ENCODE measurements around the gene CUBN.

CUBN gene

DNA sequence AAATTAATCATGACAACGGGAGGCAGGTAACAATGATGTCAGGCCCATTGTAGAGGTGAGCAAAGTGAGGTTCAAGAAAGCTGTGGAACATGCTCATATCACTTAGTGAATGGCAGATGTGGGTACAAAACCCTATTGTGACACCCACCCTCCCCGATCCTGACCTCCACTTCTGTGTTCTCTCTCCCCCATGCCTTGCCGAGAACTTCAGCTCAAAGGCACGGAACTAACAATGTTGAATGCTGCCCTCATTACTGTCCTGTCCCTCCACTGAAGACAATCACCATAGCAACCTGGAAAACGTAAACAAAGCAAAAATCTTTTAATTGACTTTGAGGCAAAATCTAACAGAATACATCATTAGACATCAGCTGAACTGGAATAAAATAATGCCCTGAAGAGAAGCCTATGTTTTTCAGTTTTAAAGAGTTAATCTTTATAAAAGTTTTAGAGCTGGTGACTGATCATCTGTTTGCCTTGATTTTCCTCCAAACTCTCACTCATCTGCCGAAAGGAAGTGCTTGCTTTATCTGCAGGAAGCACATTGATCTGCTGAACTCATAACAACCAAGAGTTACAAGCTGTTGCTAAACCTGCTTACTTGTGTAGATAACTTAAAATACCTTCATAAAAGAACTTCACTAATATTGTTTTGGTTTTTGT, 133.6 kb downstream of the CUBN start:
- FAIRE-seq (no peak), DNase-seq (ENCODE audit: insufficient read length, low spot score) (no peak)

DNA sequence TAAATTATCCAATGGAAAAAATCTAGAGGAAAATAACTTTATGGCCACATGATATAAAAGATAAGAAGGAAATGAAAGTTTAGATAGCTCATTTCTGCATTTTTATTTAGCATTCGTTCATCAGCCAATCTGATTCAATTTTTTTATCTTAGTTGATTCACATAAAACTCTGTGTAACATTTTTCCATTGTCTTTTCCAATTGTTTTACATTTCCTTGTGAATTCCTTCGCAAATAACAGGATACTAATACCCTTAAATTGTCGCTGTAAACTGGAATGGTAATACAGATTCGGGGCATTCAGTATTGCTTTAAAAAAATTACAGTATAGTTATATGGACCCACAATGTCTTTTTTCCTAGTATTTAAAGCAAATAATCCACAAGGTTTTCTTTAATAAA, 136.4 kb downstream of the CUBN start:
- no peak for FAIRE-seq
- no peak for DNase-seq (ENCODE audit: insufficient read length, low spot score)

DNA sequence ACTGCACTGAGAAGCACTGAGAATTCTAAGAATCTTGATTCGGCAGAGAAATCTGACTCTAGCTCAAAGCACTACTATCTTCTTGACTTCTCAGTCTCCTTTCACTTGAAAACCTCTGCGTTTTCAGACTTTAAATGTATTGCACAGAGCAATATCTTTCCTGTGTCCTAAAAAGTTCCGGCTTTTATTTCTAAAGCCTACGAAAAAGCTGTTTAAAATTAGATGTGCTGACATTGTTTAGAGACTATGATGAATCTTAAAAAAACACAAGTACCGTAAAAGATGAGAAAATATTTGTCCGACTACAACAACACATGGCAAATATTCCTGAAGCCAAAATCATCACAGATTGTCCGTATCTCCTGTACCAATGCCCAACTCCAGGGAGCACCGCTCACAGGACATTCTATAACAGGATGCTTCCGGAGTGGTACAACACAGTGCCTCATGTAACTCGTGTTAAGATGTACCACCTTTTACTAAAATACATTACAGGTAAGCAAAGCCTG, 136.9 kb downstream of the CUBN start:
- FAIRE-seq = no peak
- no peak for DNase-seq (ENCODE audit: insufficient read length, low spot score)

DNA sequence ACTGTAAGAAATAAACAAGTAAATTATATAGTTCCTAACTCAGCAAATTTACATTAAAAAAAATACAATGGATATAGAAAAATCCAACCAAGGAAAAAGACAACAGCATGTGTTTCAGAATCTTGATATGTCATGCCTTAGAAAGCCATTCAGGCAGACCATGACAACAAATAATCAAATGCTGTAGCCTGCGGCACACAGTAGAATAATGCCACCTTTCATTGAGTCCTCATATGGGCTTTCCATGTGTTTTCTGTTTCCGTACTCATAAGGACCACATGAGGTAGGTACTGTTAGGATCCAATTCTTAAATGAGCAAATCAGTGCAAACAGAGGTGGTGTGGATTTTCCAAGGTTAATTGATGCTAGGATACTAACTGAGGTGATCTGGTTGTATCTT, 138.6 kb downstream of the CUBN start:
- DNase-seq (ENCODE audit: insufficient read length, low spot score) (no peak), FAIRE-seq (no peak)

DNA sequence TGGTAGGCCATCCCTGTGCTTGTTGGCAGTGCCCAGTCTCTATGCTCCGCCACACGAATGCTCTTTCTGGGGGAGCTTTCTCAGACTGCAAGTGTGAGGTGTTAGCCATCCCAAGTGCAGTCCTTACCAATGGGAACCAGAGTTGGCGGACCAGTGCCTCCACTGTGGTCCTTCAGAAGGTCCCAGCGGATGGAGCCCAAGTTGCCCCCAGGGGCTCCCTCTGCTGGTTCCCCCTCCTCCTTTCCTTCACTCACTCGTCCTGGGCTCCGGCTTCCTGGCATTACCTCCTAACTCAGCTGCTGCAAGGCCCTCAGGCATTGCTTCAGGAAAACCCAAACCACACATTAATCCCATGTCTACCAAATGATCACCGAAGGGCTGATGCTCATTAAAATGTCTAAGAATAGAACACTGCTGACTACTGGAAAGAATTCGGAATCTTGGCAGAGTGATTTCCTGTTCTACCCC, 139.8 kb downstream of the CUBN start:
- DNase-seq (ENCODE audit: insufficient read length, low spot score) = no peak

DNA sequence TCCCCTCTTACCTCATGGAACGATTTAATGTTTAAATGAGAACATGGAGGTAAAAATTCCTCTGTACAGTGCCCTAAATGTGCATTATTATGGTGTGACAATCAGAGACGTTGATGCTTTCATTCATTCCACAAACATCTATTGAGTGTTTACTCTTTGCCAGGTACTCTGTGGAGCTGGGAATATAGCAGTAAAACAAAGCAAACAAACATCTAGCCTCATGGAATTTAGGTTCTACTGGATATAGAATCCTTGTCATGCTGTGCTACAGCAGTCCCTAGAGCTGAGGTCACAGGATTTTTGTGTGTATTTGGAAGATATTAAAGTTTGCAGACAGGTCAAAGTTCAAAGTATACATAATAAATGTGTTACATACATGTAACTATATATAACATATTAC, 140.7 kb downstream of the CUBN start:
- no peak for FAIRE-seq
- DNase-seq (ENCODE audit: insufficient read length, low spot score) = no peak

More for the DNA sequence above, 139.8 kb downstream of the CUBN start:
- no peak for FAIRE-seq

DNA sequence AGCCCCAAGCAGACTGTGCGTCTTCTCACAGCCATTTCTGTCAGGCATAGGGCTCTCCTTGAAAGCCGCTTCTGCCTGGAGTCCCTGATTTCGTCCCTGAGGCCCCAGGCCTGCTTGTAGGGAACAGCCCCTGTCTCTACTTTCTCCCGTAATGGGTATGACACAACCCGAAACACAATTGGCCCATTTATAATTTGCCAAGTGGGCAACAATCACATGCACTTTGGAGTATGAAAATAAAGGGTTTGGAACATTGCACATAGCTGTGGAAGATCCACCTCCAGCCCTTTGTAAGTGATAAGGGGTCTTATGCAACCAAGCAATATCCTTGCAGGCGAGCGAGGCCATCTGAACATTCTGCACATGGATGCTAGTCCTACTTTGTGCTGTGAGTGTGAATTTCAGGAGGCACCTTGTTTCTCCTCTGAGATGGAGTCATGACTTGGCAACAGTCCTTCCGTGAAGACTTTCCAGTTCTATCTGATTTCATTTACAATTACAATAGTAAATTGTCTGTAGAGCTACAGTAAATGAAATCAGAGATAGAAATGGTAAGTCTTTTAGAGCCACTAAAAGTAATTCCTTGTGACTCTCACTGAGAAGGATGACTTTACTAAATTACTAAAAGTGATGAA, 141.5 kb downstream of the CUBN start:
- no peak for DNase-seq (ENCODE audit: insufficient read length, low spot score)
- FAIRE-seq = no peak

DNA sequence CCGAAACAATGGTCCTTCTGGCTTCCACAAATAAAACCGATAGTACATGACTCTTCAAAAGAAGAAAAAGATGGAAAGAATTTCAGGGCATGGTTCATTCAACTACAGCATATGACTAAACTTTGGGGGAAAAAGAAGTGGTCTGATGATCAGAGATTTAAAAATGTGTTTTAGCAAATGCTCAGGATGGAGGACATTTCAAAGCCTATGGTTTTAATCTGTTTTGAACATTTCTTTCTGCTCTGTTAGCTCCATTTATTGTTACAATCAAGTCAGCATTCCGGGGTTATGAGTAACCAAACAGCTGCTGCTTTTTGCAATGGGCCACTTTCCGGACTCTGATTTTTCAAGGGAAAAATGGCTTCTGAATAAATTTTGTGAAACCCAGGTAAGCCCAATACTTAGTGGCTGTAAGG, 142.4 kb downstream of the CUBN start:
- DNase-seq (ENCODE audit: insufficient read length, low spot score) = no peak
- no peak for FAIRE-seq

DNA sequence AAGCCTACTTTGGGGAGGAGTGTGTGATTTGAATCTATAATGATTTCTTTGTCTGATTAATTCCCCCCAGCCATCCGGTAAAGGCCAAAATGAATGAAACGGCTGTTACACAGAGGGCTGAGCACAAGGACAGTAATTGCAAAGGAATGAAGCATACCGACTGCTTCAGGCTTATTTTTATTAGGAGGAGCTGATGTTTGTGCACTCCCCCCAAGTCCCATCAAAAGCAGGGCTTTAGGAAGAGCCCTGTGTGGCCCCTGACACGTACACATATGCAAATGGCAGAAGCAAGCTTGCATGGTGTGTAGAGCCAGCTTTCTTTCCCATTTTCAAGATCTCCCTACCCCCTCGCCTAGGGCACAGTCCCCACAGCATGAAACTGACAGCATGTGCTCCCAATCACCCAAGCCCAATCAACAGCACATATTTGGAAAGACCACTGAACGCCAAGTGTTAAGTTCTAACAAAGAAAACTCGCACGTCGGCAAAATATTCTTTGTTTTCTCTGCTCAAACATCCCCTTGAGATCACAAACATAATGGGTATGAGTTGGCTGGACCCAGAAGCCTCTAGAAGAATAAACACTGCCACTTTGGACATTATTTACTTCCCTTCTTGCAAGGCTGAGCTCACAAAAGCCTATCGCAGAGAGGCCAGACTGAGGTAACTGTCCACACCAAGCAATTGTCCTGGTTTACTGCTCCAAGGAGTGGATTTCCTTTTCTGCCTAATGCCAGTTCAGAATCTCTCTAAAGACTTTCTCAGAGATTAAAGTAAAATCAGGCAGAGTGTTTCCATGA, 143.0 kb downstream of the CUBN start:
- FAIRE-seq (no peak), DNase-seq (ENCODE audit: insufficient read length, low spot score) (no peak)

DNA sequence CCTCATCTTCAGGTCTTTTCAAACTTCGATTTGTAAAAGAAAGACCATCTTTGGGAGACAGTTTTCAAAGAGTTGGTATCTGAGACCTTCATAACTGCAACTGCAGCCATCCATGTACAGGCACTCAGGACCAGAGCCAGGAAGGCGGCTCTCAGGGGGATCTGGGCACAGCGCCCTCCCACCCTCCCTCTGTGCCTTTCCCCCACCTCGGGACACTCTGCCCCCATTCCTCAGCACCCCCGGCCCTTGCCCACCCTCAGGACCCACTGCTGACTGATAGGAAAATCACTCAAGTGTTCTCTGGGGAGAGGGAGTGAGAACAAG, 143.6 kb downstream of the CUBN start:
- DNase-seq (ENCODE audit: insufficient read length, low spot score) (no peak), FAIRE-seq (no peak)

DNA sequence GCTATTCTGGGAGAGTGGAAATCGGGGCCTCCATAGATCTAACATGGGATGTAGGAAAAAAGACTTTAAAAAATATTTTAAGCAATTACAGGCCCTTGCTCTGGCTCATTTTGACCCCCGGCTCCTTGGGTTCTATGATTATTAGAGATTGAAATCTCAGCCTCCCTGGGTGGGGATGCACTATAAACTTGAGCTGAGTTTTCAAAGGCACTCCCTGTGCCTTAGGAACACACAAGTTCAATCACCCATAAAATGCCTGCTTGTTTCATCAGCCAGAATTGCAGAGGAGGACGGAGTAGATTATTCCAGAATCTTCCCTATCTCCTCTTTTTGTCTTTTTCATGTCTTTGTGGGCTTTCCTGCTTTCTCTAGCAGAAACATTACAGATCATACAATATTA, 145.4 kb downstream of the CUBN start:
- no peak for DNase-seq (ENCODE audit: insufficient read length, low spot score)
- FAIRE-seq = no peak

DNA sequence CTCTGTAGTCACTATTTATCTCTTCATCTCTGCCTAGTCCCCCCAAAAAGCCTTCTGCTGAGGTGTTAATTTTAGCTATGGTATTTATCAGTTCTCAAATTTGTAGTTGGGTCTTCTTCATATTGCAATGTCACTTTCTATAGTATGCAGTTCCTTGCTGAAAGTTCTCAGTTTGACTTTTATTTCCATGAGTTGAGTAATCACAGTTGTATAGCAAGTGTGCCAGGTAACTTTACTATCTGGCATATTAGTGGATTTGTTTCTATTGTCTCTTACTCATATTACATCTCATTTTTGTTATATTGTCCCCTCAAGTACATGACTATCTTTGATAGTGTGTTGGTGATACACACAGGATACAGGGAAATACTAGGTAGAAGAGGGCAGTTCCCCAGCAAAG, 152.8 kb downstream of the CUBN start:
- DNase-seq (ENCODE audit: insufficient read length, low spot score) = no peak
- no peak for FAIRE-seq

DNA sequence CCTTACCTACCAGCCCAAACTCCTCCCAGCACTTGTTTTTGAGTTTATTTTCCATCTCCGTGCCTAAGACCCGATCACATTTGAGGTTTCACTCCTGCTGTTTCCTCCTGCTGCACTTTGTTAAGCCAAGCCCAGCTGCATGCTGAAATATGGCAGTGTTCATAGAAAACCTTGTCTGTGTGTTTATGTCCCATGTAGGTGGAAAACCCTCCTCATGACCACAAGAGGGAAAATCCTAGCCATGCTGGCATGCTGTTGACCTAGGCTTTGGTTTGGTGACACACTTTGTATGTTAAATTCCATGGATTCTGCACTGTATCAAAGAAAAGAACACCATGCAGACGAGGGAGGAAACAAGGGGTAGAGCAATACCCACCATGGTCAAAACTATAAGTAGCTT, 154.4 kb downstream of the CUBN start:
- FAIRE-seq = no peak
- DNase-seq (ENCODE audit: insufficient read length, low spot score) = no peak

DNA sequence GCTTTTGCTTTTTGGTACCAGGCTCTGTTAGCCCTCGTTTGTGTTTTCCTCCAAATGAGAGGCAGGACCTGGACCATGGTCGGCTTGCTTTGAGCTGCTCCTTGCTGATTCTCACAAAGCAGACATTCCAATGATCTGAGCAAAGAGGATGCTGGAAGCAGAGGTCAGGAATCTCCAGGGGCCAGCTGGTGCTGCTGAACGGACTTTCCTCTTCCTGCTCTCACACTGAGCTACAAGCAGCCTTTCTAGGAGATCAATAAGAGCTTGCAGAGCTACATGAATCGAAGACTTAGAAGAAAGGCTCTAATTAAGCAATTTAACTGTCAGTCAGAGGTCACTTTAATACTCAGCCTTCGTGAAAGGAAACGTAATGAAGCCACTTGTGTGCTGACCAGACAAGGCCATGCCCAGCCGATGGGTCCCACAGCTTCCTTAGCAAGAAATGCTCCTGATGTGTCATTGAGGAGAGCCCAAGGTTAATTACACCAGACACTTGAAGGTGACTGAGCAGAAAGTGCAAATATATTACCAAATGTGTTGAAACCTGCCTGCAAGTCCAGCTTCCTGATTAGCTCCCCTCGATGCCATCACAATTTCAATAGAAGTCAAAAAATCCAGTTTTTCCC, 161.1 kb downstream of the CUBN start:
- FAIRE-seq (no peak), DNase-seq (ENCODE audit: insufficient read length, low spot score) (peak; percentile 64)

DNA sequence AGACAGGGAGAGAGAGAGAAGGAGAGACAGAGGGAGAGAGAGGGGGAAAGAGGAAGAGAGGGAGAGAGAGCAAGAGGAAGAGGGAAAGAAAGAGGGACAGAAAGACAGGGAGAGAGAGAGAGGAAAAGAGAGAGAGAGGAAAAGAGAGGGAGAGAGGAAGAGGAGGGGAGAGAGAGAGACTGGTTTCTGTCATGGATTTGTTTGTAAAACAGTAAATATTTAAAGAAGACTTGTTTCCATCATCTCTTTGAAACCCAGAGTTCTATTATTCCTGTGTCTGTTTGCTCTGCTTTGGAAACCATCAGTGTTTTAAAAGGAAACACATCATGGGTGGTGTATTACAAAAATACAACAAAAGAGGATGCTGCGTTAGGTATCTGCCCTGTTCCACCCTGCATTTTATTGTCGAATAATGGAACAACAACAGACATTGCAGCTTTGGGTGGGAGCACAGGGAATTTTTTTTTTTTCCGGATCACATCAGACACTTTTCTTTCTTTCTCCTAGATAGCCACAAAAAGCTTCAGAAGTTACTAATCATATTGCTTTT, 161.7 kb downstream of the CUBN start:
- DNase-seq (ENCODE audit: insufficient read length, low spot score) = no peak
- no peak for FAIRE-seq

DNA sequence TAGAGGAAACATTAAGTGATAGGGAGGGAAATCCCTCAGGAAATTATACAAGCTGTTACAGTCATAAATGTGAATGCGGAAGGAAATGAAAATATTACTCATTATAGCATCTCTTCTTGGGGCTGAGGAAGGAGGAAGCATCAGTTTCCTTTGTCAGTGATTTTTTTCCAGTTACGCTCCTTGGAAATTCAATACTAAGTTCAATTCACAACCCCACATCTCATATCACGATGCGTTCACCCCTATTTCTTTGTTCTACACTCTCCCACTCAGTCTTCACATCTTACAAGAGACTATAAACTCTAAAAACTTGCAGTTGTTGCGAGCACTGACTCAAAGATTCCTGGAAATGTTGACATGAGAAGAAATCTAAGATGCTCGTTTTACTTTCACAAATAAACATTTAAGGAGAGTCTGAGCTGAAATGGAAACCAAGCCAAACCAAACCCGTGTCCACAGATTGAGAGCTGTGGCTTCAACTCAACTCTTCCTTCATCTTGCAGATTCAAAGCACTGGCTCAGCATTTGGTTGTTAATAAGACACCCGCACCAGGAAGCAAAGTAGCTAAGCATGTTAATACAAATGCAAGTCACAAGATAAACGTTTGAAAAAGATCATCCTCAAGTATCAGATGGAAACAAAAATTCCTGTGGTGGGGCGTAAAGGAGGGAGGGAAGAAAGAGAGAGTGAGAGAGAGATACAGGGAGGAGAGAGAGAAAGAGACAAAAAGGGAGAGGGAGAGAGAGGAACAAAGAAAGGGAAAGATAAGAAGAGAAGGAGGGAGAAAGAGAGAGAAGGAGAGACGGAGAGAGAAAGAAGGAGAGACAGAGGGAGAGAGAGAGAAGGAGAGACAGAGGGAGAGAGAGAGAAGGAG, 162.4 kb downstream of the CUBN start:
- no peak for DNase-seq (ENCODE audit: insufficient read length, low spot score)
- no peak for FAIRE-seq

DNA sequence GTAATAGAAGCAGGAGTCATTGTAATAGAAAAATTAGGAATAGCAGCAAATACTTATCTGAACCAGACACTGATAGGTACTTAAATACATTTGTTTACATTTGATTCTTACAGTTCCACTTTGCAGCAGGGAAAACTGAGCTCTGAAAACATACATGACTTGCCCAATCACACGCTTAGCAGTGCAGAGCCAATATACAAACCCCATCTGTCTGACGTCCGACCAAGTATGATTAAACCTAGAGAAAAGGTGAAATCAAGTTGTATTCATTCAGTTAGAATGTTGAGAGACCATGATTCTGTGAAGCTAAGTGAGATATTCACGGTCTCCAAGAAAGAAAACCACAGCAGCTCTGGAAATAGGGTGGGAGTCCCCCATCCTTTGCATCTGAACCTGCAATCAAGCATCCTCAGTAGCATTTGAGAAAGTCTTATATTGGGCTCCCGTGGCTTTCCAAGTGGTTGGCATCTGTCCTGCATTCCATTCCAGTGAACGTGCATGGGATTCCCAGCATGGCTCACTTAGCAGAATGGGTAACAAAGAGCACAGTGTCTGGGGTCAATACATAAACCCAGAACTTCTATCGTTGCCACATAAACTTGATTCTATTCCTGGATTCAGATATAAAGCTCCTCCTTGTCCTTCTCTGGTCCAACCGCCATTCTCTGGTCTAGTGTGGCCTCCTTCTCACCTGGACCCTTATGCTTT, 163.7 kb downstream of the CUBN start:
- DNase-seq (ENCODE audit: insufficient read length, low spot score) (peak; percentile 67), FAIRE-seq (peak; percentile 20)

DNA sequence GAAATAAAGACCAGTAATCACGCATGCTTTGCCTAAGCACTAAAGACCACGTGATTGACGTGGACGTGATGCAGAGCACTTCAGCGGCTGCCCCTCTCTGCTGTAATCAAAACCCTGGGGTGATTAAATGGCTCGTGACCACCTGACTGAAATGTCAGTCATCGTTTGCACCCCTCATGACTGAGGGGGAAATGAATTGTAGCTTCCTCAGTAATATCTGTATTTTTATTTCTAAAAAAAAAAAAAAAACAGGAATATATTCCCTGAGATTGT, 164.3 kb downstream of the CUBN start:
- FAIRE-seq = no peak
- DNase-seq (ENCODE audit: insufficient read length, low spot score) = no peak

DNA sequence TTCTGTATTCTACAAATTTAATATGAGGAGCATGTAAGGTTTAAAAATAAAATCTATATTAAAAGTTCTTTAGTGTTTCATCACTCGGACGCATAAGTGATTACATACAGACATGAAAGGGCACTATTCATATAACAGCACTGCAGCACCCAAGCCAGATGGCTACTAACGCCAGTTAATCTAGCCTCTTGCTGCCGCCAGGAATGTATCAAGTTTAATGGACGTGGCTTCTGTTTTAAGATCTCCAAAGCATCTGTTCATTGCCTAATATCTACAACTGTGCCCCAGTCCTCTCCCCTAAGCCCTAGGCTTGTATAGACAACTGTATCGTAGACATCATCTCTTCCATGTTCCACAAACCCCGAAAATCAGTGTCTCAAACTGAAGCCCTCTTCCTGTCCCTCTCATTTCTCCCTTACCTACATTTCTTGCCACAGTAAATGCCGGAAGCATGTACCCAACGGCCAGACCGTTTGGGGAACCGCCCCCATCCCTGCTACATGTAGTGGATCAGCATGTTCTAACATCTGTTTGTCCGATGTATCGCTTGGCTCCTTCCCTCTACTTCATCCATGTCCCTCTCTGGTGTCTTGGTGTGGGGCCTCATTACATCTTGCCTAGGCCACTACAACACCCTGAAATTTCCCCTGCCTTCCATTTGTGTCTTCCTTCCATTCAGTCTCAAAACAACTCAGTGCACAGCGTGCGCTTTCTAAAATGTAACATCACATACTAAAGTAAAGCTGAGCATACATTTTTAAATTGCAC, 164.9 kb downstream of the CUBN start:
- FAIRE-seq (peak; percentile 60), DNase-seq (ENCODE audit: insufficient read length, low spot score) (no peak)
